ENCODE results near the gene FAM180A.
"Not testable (repeated sequence)": the region's sequence is repeated elsewhere in the genome, so short reads cannot be mapped to it uniquely, and the experiment has no call there.

The FAM180A gene

DNA sequence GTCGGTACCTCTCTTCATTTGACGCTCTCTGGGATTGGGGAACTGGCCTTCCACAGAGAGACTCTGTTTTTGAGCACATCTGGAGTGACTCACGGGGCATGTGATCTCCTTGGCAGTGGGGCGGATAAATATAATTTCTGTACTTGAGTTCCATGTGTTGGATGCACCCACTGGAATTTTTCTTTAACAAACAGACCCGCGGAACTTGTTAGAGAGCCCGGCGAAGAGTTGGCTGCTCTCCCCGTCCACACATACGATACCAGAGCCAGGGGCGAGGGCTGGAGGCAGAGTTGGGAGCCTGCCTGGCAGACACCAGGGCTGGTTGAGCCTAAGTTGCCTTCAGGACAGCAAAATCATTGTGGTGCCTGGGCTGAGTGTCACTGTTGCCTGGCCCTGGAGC lies at the start of gene FAM180A:
Gene FAM180A, minus strand, starts transcription at position 44 of the 400 bp plus-strand sequence. CDS start 233 bp downstream, outside the sequence.
- DNase-seq, result no peak

DNA sequence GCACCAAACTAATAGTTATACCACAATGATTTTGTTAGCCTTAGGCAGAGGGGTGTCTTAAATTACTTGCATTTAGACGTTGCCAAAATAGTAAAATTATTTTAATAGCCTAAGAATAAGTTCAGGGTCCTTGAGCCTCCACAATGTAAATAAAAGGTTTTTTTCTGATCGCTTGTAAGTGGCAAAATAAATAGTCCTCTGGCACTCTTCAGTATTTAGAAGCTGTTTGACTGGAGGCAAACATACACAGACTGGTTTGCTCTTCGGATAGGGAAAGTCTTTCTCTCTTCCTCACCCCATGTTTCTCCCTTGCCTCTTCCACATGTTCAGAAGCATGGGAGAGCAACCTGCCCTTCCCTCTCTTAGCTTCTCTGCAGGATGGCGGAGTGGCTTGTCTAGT lies 49.5 kb upstream of the FAM180A start:
- DNase-seq, result no peak

- no peak for DNase-seq
Measured at GRCh38 chr7:135795846-135796570, 47.4 kb upstream of the FAM180A start.

- no peak for DNase-seq
Measured at GRCh38 chr7:135793841-135794240, 45.2 kb upstream of the FAM180A start.

DNA sequence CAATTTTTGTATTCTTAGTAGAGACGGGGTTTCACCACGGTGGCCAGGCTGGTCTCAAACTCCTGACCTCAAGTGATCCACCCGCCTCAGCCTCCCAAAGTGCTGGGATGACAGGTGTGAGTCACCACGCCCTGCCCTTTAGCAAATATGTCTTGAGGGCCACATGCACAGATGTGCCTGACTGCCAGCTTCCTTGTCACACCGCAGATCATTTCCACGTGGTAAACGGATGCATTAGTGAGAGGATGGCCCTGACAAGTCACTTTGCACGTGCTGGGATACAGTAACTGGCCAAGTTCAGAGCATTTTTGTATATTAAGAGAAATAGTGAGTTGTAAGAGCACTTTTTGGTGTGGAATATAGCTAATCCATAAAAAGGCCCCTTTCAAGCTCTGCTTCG lies 44.3 kb upstream of the FAM180A start:
- no peak for DNase-seq

- no peak for DNase-seq
Measured at GRCh38 chr7:135792363-135792668, 43.7 kb upstream of the FAM180A start.

DNA sequence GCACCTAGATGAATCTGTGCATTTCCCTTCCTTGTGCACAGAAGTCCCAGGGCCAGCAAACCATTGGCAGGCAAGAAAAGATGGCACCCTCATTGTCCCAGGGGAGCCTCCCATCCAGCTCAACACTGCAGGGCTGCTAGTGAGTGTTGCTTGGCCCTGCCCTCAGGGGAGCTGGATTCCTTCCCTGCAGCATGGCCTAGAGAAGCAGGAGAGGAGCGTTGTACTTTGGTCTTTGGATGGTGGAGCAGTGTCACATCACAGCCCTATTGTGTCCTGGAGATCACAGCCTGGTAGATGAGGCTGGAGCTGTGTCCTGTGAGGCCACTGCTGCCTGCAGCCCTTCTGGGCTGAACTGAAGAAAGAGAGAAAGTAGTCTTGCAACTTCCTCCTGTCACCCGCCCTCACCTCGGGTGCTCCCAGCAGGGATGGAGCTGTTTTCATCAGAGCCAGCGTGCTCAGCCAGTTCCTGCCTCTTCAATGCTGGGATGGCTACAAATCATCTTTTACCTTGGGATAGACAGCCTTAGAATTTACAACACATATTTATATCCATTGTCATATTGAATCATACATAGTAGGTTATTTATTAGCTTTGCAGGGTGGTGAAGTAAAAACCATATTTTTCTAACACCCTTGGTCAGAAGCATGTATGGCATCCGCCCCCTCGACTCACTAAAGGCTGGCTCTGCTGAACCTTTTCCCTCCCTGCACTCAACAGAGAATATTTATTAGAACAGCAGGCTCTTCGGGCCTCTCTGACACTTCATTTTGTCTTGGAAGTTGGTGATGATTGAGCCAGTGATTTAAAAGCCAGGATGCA lies 43.1 kb upstream of the FAM180A start:
- DNase-seq, result no peak

DNA sequence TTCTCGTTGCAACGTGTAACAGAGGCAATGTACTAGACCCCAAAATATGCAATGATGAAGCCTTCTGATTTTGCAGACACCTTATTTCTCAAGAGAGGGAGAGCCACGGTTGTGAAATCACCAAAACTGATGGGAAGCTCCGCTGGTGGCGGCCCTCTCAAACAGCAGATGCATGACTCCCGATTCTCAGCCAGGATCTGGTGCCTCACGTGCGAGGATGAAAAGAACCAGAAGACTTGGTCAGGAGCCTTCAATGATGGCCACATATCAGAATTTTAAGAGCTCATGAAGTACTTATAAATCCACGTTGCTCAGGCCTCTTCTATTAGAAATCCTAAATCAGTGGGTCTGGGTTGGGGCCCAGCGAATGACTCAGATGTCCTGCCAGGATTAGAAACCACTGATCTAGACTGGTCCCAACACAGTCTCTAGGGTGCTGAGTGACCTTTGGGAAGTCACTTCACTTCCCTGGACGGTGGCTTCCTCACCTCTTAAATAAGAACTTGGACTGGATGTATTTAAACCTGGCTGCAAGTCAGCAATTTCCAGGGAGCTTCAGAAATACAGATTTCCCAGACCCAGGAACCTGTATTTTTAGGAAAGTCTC lies 41.9 kb upstream of the FAM180A start:
- no peak for DNase-seq

DNA sequence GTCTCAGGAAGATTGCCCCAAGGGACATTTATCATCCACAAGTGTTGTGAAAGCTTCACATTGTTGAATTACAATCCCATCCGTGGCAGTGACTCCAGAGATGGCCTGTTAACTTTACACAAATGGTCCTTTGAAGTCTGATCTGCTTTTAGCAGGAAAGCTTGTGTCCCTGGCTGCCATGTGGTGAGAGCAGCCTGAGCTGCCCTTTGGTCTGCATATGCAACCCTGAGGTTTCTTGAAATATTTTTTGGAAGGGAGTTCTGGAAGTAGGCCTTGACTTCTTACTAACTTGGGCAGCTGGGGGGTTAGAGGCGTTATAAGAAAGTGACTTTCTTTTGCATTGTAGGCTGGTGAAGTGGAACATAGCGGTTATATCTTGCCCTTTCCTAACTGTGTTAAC lies 41.3 kb upstream of the FAM180A start:
- DNase-seq, result no peak

DNA sequence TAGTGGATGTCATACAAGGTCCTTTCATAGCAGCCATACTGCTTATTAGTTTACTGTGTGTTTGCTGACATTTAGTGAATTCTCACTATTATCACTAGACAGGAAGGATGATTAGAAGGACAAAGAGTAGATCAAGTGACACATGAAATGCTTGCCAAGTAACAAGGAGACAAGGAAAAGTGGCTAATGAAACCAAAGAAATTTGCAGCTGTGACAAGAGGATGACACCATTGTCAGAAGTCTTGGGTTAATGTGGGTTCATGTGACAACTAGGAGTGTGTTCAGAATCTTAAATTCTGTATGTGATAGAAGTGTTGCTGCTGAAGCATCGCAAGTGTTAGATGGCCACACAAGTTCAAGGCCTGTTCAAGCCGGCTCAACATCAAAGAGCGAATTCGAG lies 40.8 kb upstream of the FAM180A start:
- no peak for DNase-seq

GRCh38 chr7:135786911-135787310 lies 38.3 kb upstream of the FAM180A start:
- DNase-seq, result no peak

DNA sequence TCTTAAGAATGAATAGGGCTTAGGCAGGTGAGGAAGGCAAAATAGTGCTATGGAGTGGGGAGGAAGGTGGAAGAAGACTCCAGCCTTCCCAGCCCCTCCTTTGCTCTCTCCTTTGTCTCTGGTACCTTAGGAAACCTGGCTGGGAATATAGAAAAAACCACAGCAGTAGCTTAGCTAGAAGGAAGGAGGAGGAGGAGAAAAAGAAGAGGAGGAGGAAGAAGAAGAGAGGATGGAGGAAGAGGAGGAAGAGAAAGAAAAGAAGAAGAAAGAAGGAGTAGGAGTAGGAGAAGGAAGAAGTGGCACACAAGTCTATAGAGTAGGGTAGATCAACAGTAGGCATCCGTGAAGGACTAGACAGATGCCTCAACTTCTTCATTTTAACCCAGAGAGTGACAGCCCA lies 36.5 kb upstream of the FAM180A start:
- no peak for DNase-seq

DNA sequence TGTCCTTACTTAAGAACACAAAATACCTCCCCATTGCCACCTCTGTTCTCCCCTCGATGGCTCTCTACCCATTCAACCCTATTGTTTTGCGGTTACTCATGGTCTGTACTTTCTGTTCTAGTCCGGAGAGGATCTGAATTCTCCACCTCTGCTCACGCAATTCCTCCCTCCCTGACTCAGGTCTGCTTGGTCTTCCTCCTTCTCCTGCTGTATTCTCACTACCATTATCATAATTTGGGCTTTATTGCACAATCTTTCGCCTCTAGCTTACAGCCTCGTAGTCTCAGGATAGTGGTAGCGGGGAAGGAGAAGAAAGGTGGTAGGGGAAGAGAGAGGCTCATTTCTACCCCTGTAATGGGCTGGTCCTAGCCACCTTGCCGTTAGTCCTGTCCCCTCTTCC lies 35.4 kb upstream of the FAM180A start:
- no peak for DNase-seq

DNA sequence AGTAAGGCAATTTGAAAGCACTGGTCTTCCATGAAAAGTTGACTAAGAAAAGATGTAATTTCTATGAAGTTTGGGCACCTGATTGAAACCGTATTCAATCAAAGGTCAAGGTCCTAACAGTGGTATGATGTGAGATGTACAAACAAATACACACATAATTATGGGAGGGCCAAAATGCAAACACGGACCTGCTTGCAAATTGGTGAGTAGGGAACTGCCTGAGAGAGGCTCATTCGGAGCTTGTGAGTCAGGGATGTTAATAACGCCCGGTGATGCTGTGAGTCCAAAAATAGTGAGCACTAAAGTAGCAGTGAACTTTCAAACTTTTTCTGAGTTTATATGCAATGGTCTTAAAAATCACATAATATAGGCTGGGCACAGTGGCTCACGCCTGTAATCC lies 34.2 kb upstream of the FAM180A start:
- DNase-seq, result no peak

GRCh38 chr7:135782377-135782776 lies 33.8 kb upstream of the FAM180A start:
- DNase-seq, result no peak

- DNase-seq, result no peak
Measured at GRCh38 chr7:135777626-135778398, 29.2 kb upstream of the FAM180A start.

DNA sequence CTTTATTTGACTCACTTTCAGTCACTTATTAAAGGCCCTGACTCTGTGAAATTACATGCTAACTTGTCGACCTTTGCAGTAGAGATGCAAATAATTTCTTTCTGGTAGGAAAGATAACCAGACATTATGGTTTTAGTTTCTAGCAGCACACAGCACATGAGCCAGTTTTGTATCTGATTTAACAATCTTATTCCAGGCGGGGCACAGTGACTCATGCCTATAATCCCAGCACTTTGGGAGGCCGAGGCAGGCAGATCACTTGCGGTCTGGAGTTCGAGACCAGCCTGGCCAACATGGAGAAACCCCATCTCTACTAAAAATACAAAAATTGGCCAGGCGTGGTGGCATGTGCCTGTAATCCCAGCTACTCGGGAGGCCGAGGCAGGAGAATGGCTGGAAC lies 27.3 kb upstream of the FAM180A start:
- not testable (repeated sequence) for DNase-seq

GRCh38 chr7:135775230-135775629 lies 26.6 kb upstream of the FAM180A start:
- no peak for DNase-seq

DNA sequence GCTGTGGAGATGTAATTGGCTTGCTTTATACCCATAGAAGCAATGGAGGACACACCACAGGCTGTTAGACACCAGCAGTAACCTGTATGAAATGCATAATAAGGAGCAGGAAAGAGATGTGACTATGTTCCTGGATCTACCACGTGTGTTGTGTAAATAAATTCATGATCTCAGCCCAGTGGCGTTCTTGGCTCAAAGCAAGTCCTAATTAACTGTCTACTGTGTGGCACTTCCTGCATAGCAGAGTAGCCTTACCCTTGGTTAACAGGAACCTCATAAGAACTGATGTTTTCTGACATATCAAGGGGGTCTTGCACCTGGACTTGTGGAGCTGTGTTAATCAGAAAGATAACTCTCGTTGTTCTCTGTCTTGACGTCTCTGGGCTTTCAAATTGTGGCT lies 25.7 kb upstream of the FAM180A start:
- DNase-seq, result no peak

DNA sequence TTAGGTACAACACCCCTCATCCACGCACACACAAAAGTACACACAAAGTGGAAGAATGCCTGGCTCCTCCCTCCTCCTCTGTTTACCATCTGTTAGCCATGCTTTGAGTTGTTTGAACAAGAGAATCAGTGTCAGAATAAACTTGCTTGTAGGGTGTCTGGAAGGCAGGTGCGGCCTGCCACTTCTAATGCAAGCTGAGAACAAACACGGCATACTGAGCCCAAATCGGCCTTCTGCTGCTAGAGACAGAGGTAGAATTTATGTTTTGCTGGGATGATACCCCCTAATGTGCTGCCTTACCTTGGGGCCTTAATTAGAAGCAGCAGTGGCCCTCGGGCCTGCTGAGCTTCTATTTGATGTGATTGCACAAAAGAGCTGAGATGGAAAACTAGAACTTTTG lies 24.9 kb upstream of the FAM180A start:
- DNase-seq, result no peak

GRCh38 chr7:135772639-135773222 lies 24.1 kb upstream of the FAM180A start:
- DNase-seq, result no peak

GRCh38 chr7:135771961-135772638 lies 23.5 kb upstream of the FAM180A start:
- no peak for DNase-seq
